22Rv1 (cell line): ENCODE measurements around the gene RAD51B.
"Not testable (repeated sequence)": the region's sequence is repeated elsewhere in the genome, so short reads cannot be mapped to it uniquely, and the experiment has no call there.

ENCODE experiments used
- H3K27ac ChIP-seq: fragments of 450-650 bp; 2 replicates; pipeline ENCODE4 v1.5.1; 2017
- CTCF ChIP-seq: fragments of 450-650 bp; IDR thresholded peaks from 2 replicates; pipeline ENCODE4 v1.5.1; 2017; ENCODE audit warnings: mild to moderate bottlenecking
- ZFX ChIP-seq: fragments of 450-650 bp; IDR thresholded peaks from 2 replicates; pipeline ENCODE4 v1.6.1; 2017; ENCODE audit warnings: antibody characterized with exemption, borderline replicate concordance

The RAD51B gene

DNA sequence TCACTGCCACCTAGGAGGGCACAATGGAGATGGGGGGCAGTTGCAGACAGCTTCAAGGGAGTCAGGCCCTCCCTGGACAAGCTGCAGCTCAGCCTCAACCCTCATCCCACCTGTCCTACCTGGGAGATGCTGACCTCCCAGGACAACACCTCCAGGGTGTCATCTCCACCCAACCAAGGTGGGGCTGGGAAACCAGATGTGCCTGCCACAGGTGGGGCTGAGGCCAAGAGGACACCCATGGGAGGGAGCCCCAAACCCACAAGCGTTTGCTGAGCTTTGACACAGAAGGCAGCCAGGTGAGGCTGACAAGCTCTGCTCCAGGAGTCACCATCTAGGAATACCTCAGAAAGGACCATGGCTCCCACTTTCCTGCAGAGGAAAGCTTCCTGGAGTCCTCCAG is 941.8 kb downstream of the RAD51B start:
- TF ChIP-seq ZFX (no peak), CTCF (no peak)
- no peak overlapping the region for H3K27ac ChIP-seq

DNA sequence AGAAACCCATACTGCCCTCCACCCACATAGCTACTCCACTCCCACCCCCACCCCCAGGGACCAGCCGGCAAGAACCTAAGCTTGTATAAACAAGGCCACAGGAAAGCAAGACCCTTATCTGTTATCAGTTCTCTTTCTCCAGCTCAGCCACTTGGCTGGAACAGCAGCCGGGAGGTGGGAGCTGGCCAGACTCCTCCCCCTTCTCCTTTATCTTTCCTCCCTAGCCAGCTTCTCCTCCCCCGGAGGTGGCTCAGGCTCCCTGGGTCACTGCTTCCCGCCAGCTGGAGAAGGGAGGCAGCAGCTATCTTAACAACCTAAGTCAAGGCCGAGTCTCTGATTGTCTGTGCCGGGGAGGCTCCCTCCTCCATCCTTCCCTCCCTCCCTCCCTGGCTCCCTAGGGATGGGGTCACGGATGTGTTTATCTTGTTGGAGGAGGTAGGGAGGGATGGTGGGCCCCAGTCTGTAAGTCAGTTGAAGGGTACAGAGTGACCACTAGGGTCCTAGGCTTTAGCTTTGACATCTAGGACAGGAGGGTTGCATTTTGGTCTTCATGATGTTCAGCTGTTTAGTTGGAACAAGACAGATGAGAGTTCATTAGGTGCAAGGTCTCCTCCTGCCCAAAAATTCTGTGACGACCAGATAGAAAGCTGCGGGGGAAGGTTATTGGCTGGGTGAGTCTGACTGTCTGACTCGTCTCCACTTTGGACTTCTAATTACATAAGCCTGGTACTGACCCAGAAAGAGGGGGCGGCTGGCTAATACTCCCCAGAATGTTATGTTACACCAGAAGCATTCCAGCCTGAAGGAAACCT is 943.6 kb downstream of the RAD51B start:
- H3K27ac ChIP-seq = no peak overlapping the region
- TF ChIP-seq ZFX = no peak
- TF ChIP-seq CTCF = no peak

GRCh38 chr14:68763843-68764242 is 944.3 kb downstream of the RAD51B start:
- not testable (repeated sequence) for H3K27ac ChIP-seq

- no peak for TF ChIP-seq ZFX
- no peak for TF ChIP-seq CTCF
- no peak overlapping the region for H3K27ac ChIP-seq
These were observed 947.0 kb downstream of the RAD51B start for GRCh38 chr14:68766299-68767247.

DNA sequence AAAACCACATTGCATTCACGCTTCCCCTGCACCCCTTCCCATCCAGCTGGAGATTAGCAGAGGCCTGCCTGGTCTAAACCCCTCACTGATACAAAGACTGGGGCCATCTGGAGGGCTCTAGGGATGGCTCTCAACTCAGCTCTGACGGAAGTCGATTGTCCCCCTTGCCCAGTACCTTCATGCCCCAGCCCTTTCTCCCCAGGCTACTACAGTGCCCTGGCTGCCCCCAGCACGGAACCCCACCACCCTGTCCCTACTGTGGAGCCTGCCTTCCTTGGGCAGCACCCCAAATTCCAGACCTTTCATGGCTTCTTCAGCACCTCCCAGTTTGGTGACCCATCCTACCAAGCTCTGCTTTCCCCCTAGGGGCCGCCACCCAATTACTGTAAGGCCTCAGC is 947.7 kb downstream of the RAD51B start:
- TF ChIP-seq ZFX = no peak
- TF ChIP-seq CTCF = no peak
- H3K27ac ChIP-seq = no peak overlapping the region

GRCh38 chr14:68768316-68768715 is 948.7 kb downstream of the RAD51B start:
- TF ChIP-seq ZFX (no peak), CTCF (no peak)
- H3K27ac ChIP-seq = no peak overlapping the region

DNA sequence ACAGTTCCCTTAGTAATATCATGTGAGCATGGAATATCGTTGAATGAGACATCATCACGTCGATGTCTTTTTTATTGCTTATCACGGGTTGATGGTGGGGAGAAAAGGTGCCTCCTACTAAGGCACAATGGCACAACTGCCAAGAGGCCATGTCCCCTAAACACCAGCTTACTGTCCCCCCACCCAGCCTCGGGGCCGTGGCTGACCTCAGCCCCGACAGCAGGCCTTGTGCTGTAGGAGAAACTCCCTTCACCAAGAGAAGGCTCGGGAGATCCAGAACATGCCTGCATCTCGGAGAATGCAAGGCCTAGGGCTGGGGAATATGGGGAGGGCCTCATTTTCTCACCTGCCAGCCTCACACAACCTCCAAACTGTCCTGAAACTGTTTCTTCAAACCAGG is 950.5 kb downstream of the RAD51B start:
- TF ChIP-seq ZFX (no peak), CTCF (no peak)
- no peak overlapping the region for H3K27ac ChIP-seq
